CD4-positive, alpha-beta T cell treated with Interleukin-15 for 1 hour (primary cell): ENCODE results near the gene SNX24.

ENCODE experiments used
- DNase-seq: peaks from one replicate; pipeline ENCODE4 v3.0.0-alpha.2; 2020

Gene SNX24

GRCh38 chr5:123035360-123035917, 190.0 kb downstream of the SNX24 start:
- no peak for DNase-seq

- no peak for DNase-seq
Observed at GRCh38 chr5:123035918-123036390, 190.5 kb downstream of the SNX24 start.

DNA sequence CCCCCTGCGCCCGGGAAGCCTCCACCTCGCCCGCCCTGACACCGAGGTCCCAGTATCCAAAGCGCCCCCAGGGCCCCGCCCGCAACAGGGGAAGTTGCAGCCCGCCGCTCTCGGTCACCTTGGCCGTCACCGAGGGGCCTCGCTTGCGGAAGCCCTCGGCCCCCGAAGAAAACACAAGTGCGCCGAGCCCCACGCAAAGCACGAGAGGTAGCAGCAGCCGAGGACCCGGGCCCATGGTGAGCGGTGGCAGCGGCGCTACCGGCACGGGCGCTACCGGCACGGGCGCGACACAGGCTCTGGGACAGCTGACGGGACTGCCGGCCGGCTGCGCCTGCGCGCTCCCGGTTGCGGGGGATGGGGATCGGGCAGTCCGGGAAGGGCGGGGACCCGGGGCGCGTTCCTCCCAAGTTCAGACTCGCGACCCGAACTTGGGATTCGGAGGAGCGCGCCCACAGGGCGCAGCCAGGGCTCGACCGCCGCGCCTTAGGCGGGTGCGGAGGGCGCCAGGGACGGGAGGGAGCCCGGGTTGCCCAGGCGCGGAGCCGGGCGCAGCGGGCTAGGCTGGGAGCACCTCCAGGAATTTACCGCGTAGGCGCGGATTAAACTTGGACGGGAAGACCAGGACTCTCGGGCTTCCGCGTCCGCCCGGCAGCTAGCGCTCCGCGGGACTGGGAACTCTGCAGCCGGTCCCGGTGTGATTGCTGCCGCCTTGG, 191.1 kb downstream of the SNX24 start, which contains the start of gene PPIC:
Gene PPIC (minus strand): TSS at position 335 of the 713 bp plus-strand sequence. CDS start 100 bp downstream, at position 235.
- no peak for DNase-seq

GRCh38 chr5:123037104-123037418, 191.6 kb downstream of the SNX24 start:
- no peak for DNase-seq

GRCh38 chr5:123039673-123040072, 194.3 kb downstream of the SNX24 start:
- no peak for DNase-seq

GRCh38 chr5:123044926-123045617, 199.7 kb downstream of the SNX24 start:
- no peak for DNase-seq

DNA sequence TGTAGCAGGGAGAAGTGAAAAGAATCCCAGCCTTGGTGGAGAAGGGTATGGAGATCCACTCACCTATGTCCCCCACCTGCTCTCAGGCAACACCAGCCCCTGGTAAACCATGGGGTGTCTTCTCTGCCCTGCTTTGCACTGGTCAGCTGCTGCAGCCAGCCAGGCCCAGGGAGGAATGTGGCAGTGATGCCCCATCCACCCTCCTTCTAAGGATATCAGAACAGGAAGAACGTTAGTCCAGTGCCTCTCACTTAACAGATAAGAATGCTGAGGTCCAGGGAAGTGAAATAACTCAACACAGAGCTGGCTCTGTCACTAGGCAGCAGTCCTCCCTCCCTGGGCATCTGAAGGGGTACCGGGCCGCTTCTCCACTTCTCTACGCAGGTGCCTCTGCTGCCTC, 200.8 kb downstream of the SNX24 start:
- DNase-seq, result no peak

- DNase-seq, result no peak
Observed at GRCh38 chr5:123047706-123048105, 202.3 kb downstream of the SNX24 start.

DNA sequence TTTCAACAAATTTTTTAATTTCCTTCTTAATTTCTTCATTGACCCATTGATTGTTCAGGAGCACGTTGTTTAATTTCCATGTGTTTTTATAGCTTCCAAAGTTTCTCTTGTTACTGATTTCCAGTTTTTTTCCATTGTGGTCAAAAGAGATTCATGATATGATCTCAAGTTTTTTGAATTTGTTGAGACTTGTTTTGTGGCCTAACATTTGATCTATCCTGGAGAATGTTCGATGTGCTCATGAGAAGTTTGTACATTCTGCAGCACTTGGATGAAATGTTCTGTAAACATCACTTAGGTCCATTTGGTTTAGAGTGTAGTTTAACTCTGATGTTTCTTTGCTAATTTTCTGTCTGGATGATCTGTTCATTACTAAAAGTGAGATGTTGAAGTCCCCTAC, 205.8 kb downstream of the SNX24 start:
- DNase-seq, result no peak
